Kidney epithelial cell (primary cell): Measurements from ENCODE around the gene RNF152. TPM values are rescaled to one million over a fixed set of nuclear protein-coding genes. Genes with fewer than 3 reads are reported as not detected.

Experiments used
- DNase-seq: peaks from one replicate; pipeline ENCODE4 v3.0.0-alpha.2; 2010; ENCODE audit warnings: low read depth
- H3K27me3 ChIP-seq: 2 replicates; pipeline ENCODE4 v1.6.0; 2011; ENCODE audit warnings: low read length; ENCODE audit not compliant: control insufficient read depth, insufficient read depth
- H3K36me3 ChIP-seq: 2 replicates; pipeline ENCODE4 v1.5.1; 2011; ENCODE audit warnings: low read length; ENCODE audit not compliant: control insufficient read depth, insufficient read depth
- H3K4me3 ChIP-seq: 2 replicates; pipeline ENCODE4 v1.5.1; 2011; ENCODE audit warnings: low read depth, mild to moderate bottlenecking, control low read depth, low read length
- total RNA-seq: library from RNA; depleted of rRNA; stranded (reverse); fragments of >200 nt; gene quantifications from 2 replicates; pipeline ENCODE4 v1.2.3, GENCODE V29; 2015
- TF ChIP-seq, protein P1 (sequence below): IDR thresholded peaks from 2 replicates; pipeline ENCODE4 v1.5.1; 2011; ENCODE audit warnings: mild to moderate bottlenecking, moderate library complexity, low read length, control low read depth, inconsistent platforms; ENCODE audit not compliant: insufficient read depth, poor library complexity, severe bottlenecking

The RNF152 gene
- total RNA-seq, 1 donor from 2014 or later = 10.2 TPM

- no peaks in the 10 kb centered on the region for H3K27me3 ChIP-seq
- no peak for DNase-seq
- no peaks in the 10 kb centered on the region for H3K36me3 ChIP-seq
- TF ChIP-seq, protein P1, sequence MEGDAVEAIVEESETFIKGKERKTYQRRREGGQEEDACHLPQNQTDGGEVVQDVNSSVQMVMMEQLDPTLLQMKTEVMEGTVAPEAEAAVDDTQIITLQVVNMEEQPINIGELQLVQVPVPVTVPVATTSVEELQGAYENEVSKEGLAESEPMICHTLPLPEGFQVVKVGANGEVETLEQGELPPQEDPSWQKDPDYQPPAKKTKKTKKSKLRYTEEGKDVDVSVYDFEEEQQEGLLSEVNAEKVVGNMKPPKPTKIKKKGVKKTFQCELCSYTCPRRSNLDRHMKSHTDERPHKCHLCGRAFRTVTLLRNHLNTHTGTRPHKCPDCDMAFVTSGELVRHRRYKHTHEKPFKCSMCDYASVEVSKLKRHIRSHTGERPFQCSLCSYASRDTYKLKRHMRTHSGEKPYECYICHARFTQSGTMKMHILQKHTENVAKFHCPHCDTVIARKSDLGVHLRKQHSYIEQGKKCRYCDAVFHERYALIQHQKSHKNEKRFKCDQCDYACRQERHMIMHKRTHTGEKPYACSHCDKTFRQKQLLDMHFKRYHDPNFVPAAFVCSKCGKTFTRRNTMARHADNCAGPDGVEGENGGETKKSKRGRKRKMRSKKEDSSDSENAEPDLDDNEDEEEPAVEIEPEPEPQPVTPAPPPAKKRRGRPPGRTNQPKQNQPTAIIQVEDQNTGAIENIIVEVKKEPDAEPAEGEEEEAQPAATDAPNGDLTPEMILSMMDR = no peak
- no peak overlapping the region for H3K4me3 ChIP-seq
These were observed 51.1 kb downstream of the RNF152 start for GRCh38 chr18:61841706-61842105.

DNA sequence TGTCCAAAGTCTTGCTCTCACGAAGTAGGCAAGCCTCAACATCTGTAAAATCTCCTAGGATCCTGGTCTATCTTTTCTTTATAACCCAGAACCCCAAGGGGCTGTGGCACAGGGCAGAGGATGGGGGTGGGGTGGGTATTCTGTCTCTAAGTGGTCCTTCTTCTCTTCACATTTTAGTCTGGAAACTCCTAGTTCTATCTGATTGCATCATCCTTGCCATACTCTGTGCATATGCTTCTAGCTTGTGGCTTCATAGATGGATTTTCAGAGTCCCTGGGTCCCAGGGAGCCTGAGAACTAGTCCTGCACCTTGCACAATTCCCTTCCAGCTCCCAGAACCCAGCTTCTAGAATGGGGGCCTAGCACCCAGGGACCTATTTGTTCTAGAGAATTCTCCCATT lies 52.5 kb downstream of the RNF152 start:
- H3K4me3 ChIP-seq = no peak overlapping the region
- TF ChIP-seq, protein P1 = no peak
- no peaks in the 10 kb centered on the region for H3K27me3 ChIP-seq
- no peak for DNase-seq
- no peaks in the 10 kb centered on the region for H3K36me3 ChIP-seq

DNA sequence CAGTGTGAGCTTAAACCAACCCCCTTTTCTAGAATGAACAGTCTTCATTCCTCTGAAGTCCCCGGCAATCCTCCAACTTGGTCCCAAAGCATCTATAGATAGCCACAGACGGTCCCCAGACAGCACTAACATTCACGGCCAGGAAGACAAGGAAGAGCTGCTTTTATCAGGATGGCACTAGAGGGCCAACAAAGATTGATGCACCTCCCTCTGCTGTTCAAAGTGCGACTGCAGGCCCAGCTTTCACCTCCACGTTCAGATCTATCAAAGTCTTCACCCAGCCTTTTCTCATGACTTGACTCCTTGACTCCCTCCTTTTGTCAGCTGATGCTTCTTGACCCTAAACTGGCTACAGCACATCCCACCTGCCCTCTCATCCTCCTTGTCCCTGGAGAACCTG lies 54.3 kb downstream of the RNF152 start:
- Histone ChIP-seq H3K36me3 (no peaks in the 10 kb centered on the region), H3K4me3 (no peak overlapping the region), H3K27me3 (no peaks in the 10 kb centered on the region)
- TF ChIP-seq, protein P1 = no peak
- no peak for DNase-seq

GRCh38 chr18:61833978-61834377 lies 58.8 kb downstream of the RNF152 start:
- TF ChIP-seq, protein P1 = no peak
- H3K4me3 ChIP-seq = no peak overlapping the region
- no peak for DNase-seq
- no peaks in the 10 kb centered on the region for H3K27me3 ChIP-seq
- H3K36me3 ChIP-seq = no peaks in the 10 kb centered on the region

GRCh38 chr18:61833387-61833786 lies 59.4 kb downstream of the RNF152 start:
- Histone ChIP-seq H3K27me3 (no peaks in the 10 kb centered on the region), H3K4me3 (no peak overlapping the region), H3K36me3 (no peaks in the 10 kb centered on the region)
- DNase-seq = no peak
- TF ChIP-seq, protein P1 = no peak

DNA sequence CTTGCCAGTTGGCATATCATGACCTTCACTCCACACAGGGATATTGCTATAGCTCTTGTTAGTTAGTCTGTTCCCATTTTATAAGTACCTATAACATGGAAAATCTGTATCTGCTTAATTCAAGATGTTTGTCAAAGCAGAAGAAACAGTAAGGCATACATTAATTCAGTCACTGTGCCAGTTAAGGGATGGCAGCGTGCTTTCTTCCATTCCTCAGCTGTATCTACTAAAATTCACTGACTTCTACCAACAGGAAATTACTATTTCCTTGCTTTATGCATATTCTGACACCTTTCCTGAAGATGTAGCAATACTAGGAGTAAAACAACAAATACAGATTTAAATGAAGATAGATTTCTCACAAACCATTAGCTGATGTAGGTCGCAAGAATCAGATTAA lies 59.9 kb downstream of the RNF152 start:
- DNase-seq = no peak
- Histone ChIP-seq H3K27me3 (no peaks in the 10 kb centered on the region), H3K4me3 (no peak overlapping the region), H3K36me3 (no peaks in the 10 kb centered on the region)
- TF ChIP-seq, protein P1 = no peak
